ENCODE measurements around the gene ZFYVE9. TPM values are rescaled to one million over a fixed set of nuclear protein-coding genes. Genes with fewer than 3 reads are reported as not detected.

The ZFYVE9 gene
- total and polyA plus RNA-seq, 9 of the 15 experiments (the other 6 are each of a cell fraction or from before 2014, with no cell fraction given): 0.52 to 14.4 (median 8.9) TPM

- Histone ChIP-seq H4K20me1 (replicated peaks; ENCODE audit: control insufficient read depth, insufficient read depth, low read length) (peaks cover 3% of the 10 kb centered on the region; the same call in 1 of the 2 replicates), H3K4me1 (replicated peaks in 1 of 2; ENCODE audit: control insufficient read depth in 2 of 2, insufficient read depth in 2 of 2, low read length in 2 of 2) (peaks cover 7 to 9% of the 10 kb centered on the region in 2 experiments; a peak in 4 of 5 replicates), H3K9ac (ENCODE audit: insufficient read depth in 1 of 2, low read depth in 2 of 2, low read length in 2 of 2) (no peak overlapping the region), H3K79me2 (ENCODE audit: control insufficient read depth, insufficient read depth, low read length) (peaks cover 12% of the 10 kb centered on the region), H3K36me3 (ENCODE audit: control insufficient read depth, insufficient read depth, low read length) (peaks cover 94% of the 10 kb centered on the region), H3K27ac (ENCODE audit: extremely low read depth, low read depth, low read length) (no peak overlapping the region), H3K9me1 (ENCODE audit: control insufficient read depth, insufficient read depth, low read length) (peaks cover 5% of the 10 kb centered on the region), H3K9me3 (replicated peaks; ENCODE audit: control insufficient read depth, insufficient read depth, low read depth, low read length) (no peaks in the 10 kb centered on the region), H3K27me3 (ENCODE audit: control insufficient read depth in 2 of 2, insufficient read depth in 2 of 2, low read length in 2 of 2) (no peaks in the 10 kb centered on the region), H2AFZ (ENCODE audit: low read depth, low read length) (no peak overlapping the region), H3K4me2 (ENCODE audit: insufficient read depth, low read length) (no peak overlapping the region), H3K4me3 (no peak overlapping the region)
- TF ChIP-seq RBFOX2 (IDR thresholded peaks at IDR 0.05; ENCODE audit: low read depth, low read length): peak; percentile 55
- no peak for TF ChIP-seq RBM17 (IDR thresholded peaks at IDR 0.05; ENCODE audit: borderline replicate concordance, low read depth, low read length)
- TF ChIP-seq NCOA4 (IDR thresholded peaks at IDR 0.05; ENCODE audit: partially characterized antibody): no peak
- no peak for TF ChIP-seq ZBTB33 (CRISPR knock-in tag; IDR thresholded peaks at IDR 0.05)
- peak in 1 of 3 experiments; percentile 12; a peak in 1 of 6 replicates for TF ChIP-seq CTCF (IDR thresholded peaks at IDR 0.05 in 2 of 3, conservative IDR thresholded peaks at IDR 0.05 in 1 of 3; ENCODE audit: insufficient read depth in 2 of 3, low read depth in 1 of 3, low read length in 3 of 3)
- DNase-seq (ENCODE audit: extremely low read depth in 1 of 4, low spot score in 3 of 4): no peak
- FAIRE-seq: no peak
- WGBS (ENCODE audit: insufficient coverage, low coverage, missing lambda C conversion rate): 96% methylated on average over 24 of the region's 24 CpGs
- CTCF ChIA-PET (ENCODE audit: low intra/inter-chr PET ratio): no interaction called here
- POLR2A ChIA-PET: interaction anchor here (0.9 to 2.7 kb wide), 3 partner anchors 9 to 31 kb away, joined by 4 to 12 read pairs (median 4); no protein-coding TSS in a partner anchor
- no TSS peak for BruUV-seq (replicated peaks)
- intact Hi-C loops (cut with micrococcal nuclease) (no loop called here), in situ Hi-C loops (cut with MboI) (no loop called here)
- no peak for ATAC-seq
Observed at GRCh38 chr1:52359676-52360594, 218.0 kb downstream of the ZFYVE9 start.

All from K562 (cell line).